GM12878 (cell line): Measurements from ENCODE around the gene PLPPR2. TPM values are rescaled to one million over a fixed set of nuclear protein-coding genes. Genes with fewer than 3 reads are reported as not detected.

Experiments
- ATAC-seq: fragments of 200-7000 bp; cut with Tn5 transposase; 3 replicates; pipeline ENCODE4 v1.9.1; 2020; ENCODE audit warnings: mild to moderate bottlenecking, moderate library complexity
- BruUV-seq: library from RNA; stranded (reverse); fragments of 400-500 nt; replicated peaks from 2 replicates; lab custom pipeline; 2021; lab: Mats Ljungman, UMichigan
- CTCF ChIA-PET: fragments of 300-600 bp; sonication (Branson Sonifier 250); formaldehyde crosslinking; extraction: SDS; loops from one replicate; lab custom pipeline; 2021; ENCODE audit warnings: inconsistent platforms; lab: Yijun Ruan, JAX
- POLR2A ChIA-PET: fragments of 350-600 bp; formaldehyde crosslinking; extraction: SDS; loops from one replicate; lab custom pipeline; 2021; ENCODE audit warnings: inconsistent platforms; lab: Charles Lee
- RAD21 ChIA-PET: fragments of 300-600 bp; sonication (Branson Sonifier 250); formaldehyde crosslinking; loops from one replicate; lab custom pipeline; 2023; ENCODE audit warnings: antibody characterized with exemption; ENCODE audit not compliant: unreplicated experiment; lab: Charles Lee
- SMC1A ChIA-PET: fragments of 300-600 bp; sonication (Branson Sonifier 250); formaldehyde crosslinking; loops from one replicate; lab custom pipeline; 2023; ENCODE audit not compliant: unreplicated experiment, uncharacterized antibody; lab: Charles Lee
- DNase-seq: peaks from one replicate; pipeline ENCODE4 v3.0.0-alpha.2; 2011; ENCODE audit warnings: low read depth, low spot score
- FAIRE-seq: peaks from 3 replicates; lab custom pipeline; 2011; peaks lifted over from hg19 to GRCh38; lab: Jason Lieb, UNC
- H2AFZ ChIP-seq: 2 replicates; pipeline ENCODE4 v1.6.0; 2011; ENCODE audit warnings: low read depth, low read length, control low read depth; ENCODE audit not compliant: control insufficient read depth
- H3K27ac ChIP-seq: 2 replicates; pipeline ENCODE4 v1.5.1; 2011; ENCODE audit warnings: control low read depth; ENCODE audit not compliant: control insufficient read depth, insufficient read depth
- H3K27me3 ChIP-seq, 2 experiments: replicated peaks in 1 of 2; 2 replicates each; pipeline versions ENCODE4 v1.6.0 to v1.6.1; 2011; ENCODE audit warnings: low read length in 1 of 2; ENCODE audit not compliant: control insufficient read depth in 2 of 2, insufficient read depth in 2 of 2
- H3K36me3 ChIP-seq, 2 experiments: 2 replicates each; pipeline ENCODE4 v1.5.1; 2011; ENCODE audit warnings: low read length in 1 of 2; ENCODE audit not compliant: control insufficient read depth in 2 of 2, insufficient read depth in 2 of 2
- H3K4me1 ChIP-seq: 2 replicates; pipeline ENCODE4 v1.6.1; 2011; ENCODE audit warnings: mild to moderate bottlenecking, low read length, moderate library complexity, mixed read lengths; ENCODE audit not compliant: control insufficient read depth, insufficient read depth
- H3K4me2 ChIP-seq: 2 replicates; pipeline ENCODE4 v1.6.0; 2011; ENCODE audit warnings: control low read depth; ENCODE audit not compliant: control insufficient read depth, insufficient read depth
- H3K4me3 ChIP-seq: fragments of 200-600 bp; sonication (generic); 2 replicates; pipeline ENCODE4 v1.5.1; 2016
- H3K79me2 ChIP-seq: 2 replicates; pipeline ENCODE4 v1.6.0; 2011; ENCODE audit warnings: low read length; ENCODE audit not compliant: control insufficient read depth, insufficient read depth
- H3K9ac ChIP-seq: 2 replicates; pipeline ENCODE4 v1.8.0; 2011; ENCODE audit warnings: low read length, control low read depth, mixed read lengths; ENCODE audit not compliant: control insufficient read depth, insufficient read depth
- H3K9me3 ChIP-seq: replicated peaks from 3 replicates; pipeline ENCODE4 v1.5.1; 2011; ENCODE audit warnings: mild to moderate bottlenecking, low read length; ENCODE audit not compliant: control insufficient read depth, insufficient read depth
- H4K20me1 ChIP-seq: 2 replicates; pipeline ENCODE4 v1.6.0; 2011; ENCODE audit not compliant: control insufficient read depth, insufficient read depth
- BMI1 ChIP-seq: fragments of 450-650 bp; IDR thresholded peaks from 2 replicates; pipeline ENCODE4 v1.6.1; 2016; ENCODE audit warnings: mild to moderate bottlenecking, moderate library complexity, borderline replicate concordance
- CHD2 ChIP-seq: IDR thresholded peaks from 2 replicates; pipeline ENCODE4 v1.6.1; 2011; ENCODE audit warnings: low read depth, low read length, improper control_type of control experiment, borderline replicate concordance
- E2F4 ChIP-seq: IDR thresholded peaks from 2 replicates; pipeline ENCODE4 v1.6.1; 2012; ENCODE audit warnings: low read depth, low read length, improper control_type of control experiment
- HDAC6 ChIP-seq: fragments of 200-600 bp; sonication (generic); IDR thresholded peaks from one replicate; pipeline ENCODE4 v1.8.0; 2017; ENCODE audit warnings: antibody characterized with exemption; ENCODE audit not compliant: unreplicated experiment
- LARP7 ChIP-seq: fragments of 450-650 bp; IDR thresholded peaks from 2 replicates; pipeline ENCODE4 v1.6.1; 2017; ENCODE audit warnings: mild to moderate bottlenecking
- MAX ChIP-seq: IDR thresholded peaks from 2 replicates; pipeline ENCODE4 v1.6.1; 2012; ENCODE audit warnings: low read depth, low read length, improper control_type of control experiment
- NFXL1 ChIP-seq: fragments of 450-650 bp; IDR thresholded peaks from 2 replicates; pipeline ENCODE4 v1.6.1; 2017; ENCODE audit warnings: antibody characterized with exemption, mild to moderate bottlenecking, borderline replicate concordance
- TBL1XR1 ChIP-seq: IDR thresholded peaks from 2 replicates; pipeline ENCODE4 v1.6.1; 2012; ENCODE audit warnings: low read depth, low read length, improper control_type of control experiment
- ZNF24 ChIP-seq: fragments of 450-650 bp; IDR thresholded peaks from 2 replicates; pipeline ENCODE4 v1.6.1; 2017; ENCODE audit warnings: antibody characterized with exemption, mild to moderate bottlenecking
- ZNF622 ChIP-seq: fragments of 450-650 bp; IDR thresholded peaks from 2 replicates; pipeline ENCODE4 v1.6.1; 2017; ENCODE audit warnings: mild to moderate bottlenecking, inconsistent platforms
- WGBS: methylation state at CpG from one replicate; pipeline ENCODE4 v1.1.6; 2016; ENCODE audit warnings: low lambda C conversion rate; ENCODE audit not compliant: insufficient replicate concordance, insufficient coverage; ENCODE audit errors: missing lambda C conversion rate; 5-methylcytosine and 5-hydroxymethylcytosine counted together
- in situ Hi-C: fragments of 300-500 bp; cut with MboI; formaldehyde crosslinking; loops from 9 replicates; pipeline ENCODE4 v1.14.3; 2018; ENCODE audit warnings: mixed read lengths
- intact Hi-C: fragments of 100-400 bp; cut with micrococcal nuclease; formaldehyde crosslinking; loops from one replicate; pipeline ENCODE4 v1.14.2; 2022; ENCODE audit not compliant: unreplicated experiment
- polyA plus RNA-seq, 11 experiments: library from polyadenylated mRNA; depleted of rRNA in 4 of 11; unstranded in 6 of 11; stranded (reverse) in 5 of 11; fragments of >200 nt; fragmentation: Nextera tagmentation in 4 of 11; fragmentation: Illumina TruSeq in 1 of 11; extraction: Ambion mirVana in 4 of 11; extraction: Trizol in 1 of 11; gene quantifications; 1 replicate in 1 of 11; 2 replicates in 10 of 11; pipeline versions ENCODE4 v1.2.1 to v1.2.3, GENCODE V29; 2011 to 2016; ENCODE audit warnings: inconsistent platforms in 2 of 11, missing spikeins in 2 of 11, low read depth in 1 of 11
- total RNA-seq, 4 experiments: library from RNA; depleted of rRNA in 3 of 4; stranded (reverse); fragments of >200 nt in 3 of 4; fragmentation: Illumina TruSeq in 1 of 4; extraction: Trizol in 1 of 4; gene quantifications; 2 replicates each; pipeline versions ENCODE4 v1.2.1 to v1.2.3, GENCODE V29; 2013 to 2021

The PLPPR2 gene
- total and polyA plus RNA-seq, 10 of the 15 experiments (the other 5 are each of a cell fraction or from before 2014, with no cell fraction given) = 0.09 to 2.8 (median 0.70) TPM

GRCh38 chr19:11363881-11364280 lies 8.6 kb downstream of the PLPPR2 start:
- H3K4me2 ChIP-seq = no peak overlapping the region
- no peak for FAIRE-seq
- TF ChIP-seq LARP7 (no peak), ZNF24 (no peak), NFXL1 (no peak)
- ChIA-PET SMC1A (no interaction called here), CTCF (interaction anchor here (1.3 kb wide), 1 partner anchor 14 kb away, joined by 3 read pairs; no protein-coding TSS in a partner anchor), POLR2A (no interaction called here), RAD21 (interaction anchor here (1.4 kb wide), 1 partner anchor 10 kb away, joined by 5 read pairs; the partner anchor contains the start of gene SWSAP1)
- H3K27ac ChIP-seq = no peak overlapping the region
- no TSS peak for BruUV-seq
- DNase-seq = no peak
- no peaks in the 10 kb centered on the region for H3K9me3 ChIP-seq
- H3K4me3 ChIP-seq = no peak overlapping the region
- no peaks in the 10 kb centered on the region for H3K79me2 ChIP-seq
- in situ Hi-C loops = no loop called here
- no peaks in the 10 kb centered on the region for H3K27me3 ChIP-seq
- WGBS = 97% methylated on average over 10 of the region's 10 CpGs
- no peak for ATAC-seq
- intact Hi-C loops = no loop called here
- H4K20me1 ChIP-seq = no peaks in the 10 kb centered on the region
- H3K4me1 ChIP-seq = no peaks in the 10 kb centered on the region
- H3K36me3 ChIP-seq = no peaks in the 10 kb centered on the region
- no peak overlapping the region for H3K9ac ChIP-seq
- no peak overlapping the region for H2AFZ ChIP-seq

GRCh38 chr19:11364296-11364904 lies 9.2 kb downstream of the PLPPR2 start:
- ChIA-PET CTCF (interaction anchor here (1.3 kb wide), 1 partner anchor 13 kb away, joined by 3 read pairs; no protein-coding TSS in a partner anchor), POLR2A (no interaction called here), SMC1A (no interaction called here), RAD21 (no interaction called here)
- FAIRE-seq (no peak), DNase-seq (no peak), ATAC-seq (no peak)
- H4K20me1 ChIP-seq = no peaks in the 10 kb centered on the region
- H3K27ac ChIP-seq = no peak overlapping the region
- no peak overlapping the region for H3K4me2 ChIP-seq
- WGBS = 84% methylated on average over 22 of the region's 28 CpGs
- H3K9ac ChIP-seq = no peak overlapping the region
- no peaks in the 10 kb centered on the region for H3K79me2 ChIP-seq
- no peaks in the 10 kb centered on the region for H3K27me3 ChIP-seq
- H3K36me3 ChIP-seq = no peaks in the 10 kb centered on the region
- no peaks in the 10 kb centered on the region for H3K9me3 ChIP-seq
- BruUV-seq = no TSS peak
- in situ Hi-C loops (no loop called here), intact Hi-C loops (no loop called here)
- H2AFZ ChIP-seq = no peak overlapping the region
- no peaks in the 10 kb centered on the region for H3K4me1 ChIP-seq
- no peak overlapping the region for H3K4me3 ChIP-seq
- TF ChIP-seq BMI1 (no peak), MAX (no peak), TBL1XR1 (no peak), ZNF622 (no peak), CHD2 (no peak), HDAC6 (no peak), E2F4 (no peak)
